GM21529 (cell line): ENCODE measurements around the gene CD93.

Source experiments
- ATAC-seq: cut with Tn5 transposase; IDR thresholded peaks from one replicate; pipeline ENCODE4 v1.9.1; 2021; ENCODE audit not compliant: unreplicated experiment

The CD93 gene

GRCh38 chr20:23100720-23101107 lies 14.6 kb upstream of the CD93 start:
- ATAC-seq = no peak

DNA sequence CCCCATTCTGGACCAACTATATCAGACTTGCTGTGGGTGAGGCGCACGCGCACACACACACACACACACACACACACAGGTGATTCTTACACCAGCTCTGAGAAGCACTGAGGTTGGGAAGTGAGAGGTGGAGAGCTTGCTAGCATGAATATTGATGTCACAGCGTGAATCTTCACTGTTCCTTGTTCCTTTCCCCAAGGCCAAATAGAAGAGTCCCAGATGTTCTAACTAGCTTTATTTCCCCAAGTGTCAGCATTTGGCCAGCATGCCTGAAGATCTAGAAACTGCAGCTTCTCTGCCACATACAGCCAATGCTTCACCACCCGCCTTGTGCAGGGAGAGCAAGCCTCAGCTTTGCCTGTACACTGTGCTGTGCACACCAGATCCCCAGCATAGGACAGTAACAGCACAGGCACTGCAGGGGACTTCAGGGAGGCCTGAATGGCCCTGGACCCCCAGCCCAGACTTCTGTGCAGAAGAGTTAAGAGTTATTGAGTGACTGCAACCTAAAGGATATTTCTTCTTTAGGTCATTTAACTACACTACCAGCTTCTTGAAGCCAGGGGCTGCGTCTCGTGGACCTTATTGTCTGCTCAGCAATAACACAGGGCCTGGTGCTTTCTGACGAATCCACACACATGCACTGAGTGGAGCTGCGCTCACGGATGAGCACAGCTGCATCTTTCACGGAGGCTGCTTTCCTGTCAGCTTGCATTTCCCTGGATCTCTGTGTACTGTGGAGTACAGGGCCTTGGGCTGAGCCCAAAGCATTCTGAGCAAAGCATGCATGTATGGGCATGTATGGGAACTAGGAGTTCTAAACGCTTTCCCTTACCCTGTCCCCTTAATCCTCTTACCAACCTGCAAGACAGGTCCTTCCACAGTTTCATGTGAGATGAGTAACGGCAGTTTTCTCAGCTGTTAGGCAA lies 13.9 kb upstream of the CD93 start:
- ATAC-seq = no peak

DNA sequence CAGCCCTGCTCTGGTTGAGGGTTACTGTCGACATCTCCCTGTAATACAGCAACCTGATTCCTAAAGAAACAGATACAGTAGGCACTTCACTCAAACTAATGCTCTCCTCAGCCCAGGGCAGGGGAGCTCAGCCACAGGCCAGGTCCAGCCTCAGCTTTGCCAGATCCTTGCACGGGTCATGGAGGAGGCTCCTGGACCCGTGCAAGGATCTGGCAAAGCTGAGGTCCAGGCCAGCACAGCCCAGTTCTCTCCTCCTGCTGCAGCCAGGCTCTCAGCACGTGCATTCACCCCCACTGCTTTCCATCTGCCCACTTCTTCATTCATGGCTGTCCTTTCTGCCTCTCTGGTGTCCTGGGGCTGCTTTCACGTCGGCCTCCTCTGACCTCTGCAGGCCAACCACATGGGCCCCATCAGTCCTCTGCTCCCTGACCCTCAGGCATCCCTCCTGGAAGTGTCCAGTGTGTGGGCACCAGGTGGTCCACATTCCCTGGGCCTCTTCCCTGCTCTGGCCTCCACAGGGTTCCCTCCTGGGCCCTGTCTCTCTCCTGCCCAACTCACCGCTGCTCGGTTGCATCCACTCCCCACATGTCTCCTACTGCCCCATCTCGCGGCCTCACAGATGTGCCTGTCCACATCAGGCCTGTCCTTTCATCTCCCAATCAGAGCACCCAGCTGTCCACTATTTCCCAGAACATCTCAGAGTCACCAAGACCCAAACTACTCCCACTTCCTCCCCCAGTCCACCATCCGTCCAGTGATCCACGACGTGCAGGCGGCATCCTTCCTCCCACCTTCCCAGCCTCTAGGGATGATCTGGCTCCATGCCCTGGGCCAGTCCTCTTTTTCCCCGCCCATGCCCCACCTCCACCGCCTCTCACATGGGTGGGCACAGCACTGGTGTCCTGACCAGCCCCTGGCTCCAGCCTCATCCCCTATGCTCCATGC lies 11.8 kb upstream of the CD93 start:
- ATAC-seq = no peak

- ATAC-seq = no peak
Measured at GRCh38 chr20:23096986-23097520, 10.9 kb upstream of the CD93 start.

DNA sequence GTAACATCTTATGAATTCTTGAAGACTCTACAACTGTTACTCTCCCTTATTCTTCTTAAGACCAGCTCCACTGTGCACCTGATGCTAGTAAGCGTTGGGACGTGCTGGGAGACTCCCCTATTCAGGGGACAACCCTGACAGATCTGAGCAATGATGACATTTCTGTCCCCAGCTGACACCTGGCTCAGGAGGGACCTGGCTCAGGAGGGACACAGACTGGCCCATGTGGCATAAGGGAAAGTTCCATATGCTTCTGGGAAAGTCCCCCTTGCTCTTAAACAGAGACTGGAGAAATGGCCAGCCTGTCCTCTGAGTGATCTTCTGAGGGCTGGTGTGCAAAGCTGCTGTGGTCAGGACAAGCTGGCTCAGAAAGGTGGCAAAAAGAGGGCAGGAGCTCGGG lies 10.0 kb upstream of the CD93 start:
- no peak for ATAC-seq

DNA sequence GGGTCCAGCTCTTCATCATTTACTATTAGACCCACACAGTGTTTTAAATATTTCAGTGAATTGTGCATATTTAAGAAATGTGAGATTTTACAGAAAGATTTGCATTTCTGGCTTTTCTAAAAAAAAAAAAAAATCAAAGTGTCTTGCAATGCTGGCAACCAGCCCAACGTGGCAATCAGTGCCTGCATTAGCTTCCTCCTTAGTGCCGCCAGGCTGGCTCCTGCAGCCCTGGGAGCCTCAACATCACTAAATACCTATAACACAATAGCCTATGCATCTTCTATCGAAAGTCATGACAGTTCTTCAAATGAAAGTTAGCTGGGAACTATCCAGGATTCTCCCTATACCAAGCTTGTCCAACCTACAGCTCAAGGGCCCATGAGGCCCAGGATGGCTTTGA lies 9.4 kb upstream of the CD93 start:
- no peak for ATAC-seq

GRCh38 chr20:23094927-23095326 lies 8.8 kb upstream of the CD93 start:
- ATAC-seq = no peak

DNA sequence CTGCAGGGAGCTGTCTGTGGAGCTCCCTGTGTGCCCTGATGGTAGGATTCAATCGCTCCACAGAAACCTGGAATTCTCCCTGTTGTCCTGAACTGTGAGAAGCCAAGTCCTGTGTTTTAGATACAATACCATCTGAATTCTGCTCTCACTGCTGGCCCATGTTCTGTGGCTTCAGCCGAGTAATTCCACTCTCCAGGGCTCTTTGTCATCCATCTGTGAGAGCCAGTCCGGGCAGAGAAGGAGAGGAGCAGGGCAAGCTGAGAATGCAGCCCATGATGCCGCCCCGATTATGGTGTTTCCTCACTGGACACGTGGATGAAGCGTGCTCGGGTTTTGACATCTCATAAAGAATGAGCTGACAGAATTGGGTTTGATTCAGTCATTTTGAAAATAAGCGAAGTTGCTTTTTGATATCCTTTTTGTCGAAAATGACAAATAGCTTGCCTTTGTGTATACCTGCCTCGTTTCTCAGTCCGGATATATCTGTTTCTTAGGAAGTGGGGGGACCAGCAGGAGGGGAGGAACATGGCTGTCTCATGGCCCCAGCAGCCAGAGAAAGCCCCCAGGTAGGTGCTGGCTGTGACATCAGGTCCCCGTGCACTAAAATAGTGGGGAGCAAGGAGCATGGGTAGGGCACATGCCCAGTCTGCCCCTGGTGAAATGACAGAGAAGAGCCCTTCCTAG lies 8.2 kb upstream of the CD93 start:
- no peak for ATAC-seq

GRCh38 chr20:23093613-23094012 lies 7.5 kb upstream of the CD93 start:
- ATAC-seq = no peak

- ATAC-seq = no peak
Measured at GRCh38 chr20:23092861-23093495, 6.9 kb upstream of the CD93 start.

DNA sequence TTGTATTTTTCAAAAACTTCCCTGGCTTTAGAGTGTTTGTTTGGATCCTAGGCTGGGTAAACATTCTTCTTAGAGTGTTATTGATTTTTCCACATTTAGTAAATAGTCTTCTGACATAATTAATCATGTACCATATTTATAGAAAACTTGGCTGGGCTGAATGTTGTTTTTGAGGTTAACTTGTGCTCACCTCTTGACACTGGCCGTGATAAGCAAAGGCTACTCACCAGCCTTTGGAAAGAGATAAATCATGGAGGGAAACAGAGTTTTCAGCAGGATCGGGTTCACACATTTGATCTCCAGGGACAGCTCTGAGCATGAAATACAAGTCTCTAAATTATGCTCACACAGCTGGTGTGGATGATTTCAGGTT lies 6.2 kb upstream of the CD93 start:
- ATAC-seq = no peak

DNA sequence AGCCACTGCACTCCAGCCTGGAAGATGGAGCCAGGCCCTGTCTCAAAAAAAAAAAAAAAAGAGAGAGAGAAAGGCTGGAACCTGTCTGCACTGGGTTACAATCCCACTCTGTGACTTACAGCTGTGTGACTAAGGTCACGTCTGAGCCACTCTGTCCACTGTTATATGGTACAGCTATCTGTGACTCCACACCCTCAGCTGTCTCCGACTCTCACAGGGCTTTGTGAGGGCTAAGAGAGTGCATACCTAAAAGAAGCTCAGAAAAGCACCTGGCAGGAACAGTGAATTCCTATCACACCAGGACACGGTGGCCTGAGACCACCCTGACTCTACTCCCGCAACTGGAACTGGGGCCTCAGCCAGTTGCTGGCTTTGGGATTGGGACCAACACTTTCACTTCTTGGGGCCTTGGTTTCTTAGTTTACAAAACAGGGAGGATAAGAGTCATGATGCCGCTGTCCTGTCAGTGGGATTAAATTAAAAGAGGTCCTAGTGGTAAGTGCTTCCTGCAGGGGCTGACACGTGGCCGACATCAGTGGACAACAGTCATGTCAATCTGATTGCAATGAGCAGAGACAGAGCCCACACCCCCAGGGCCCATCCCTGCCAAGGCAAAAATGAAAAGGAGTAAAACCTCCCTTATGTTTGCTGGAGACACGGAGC lies 5.7 kb upstream of the CD93 start:
- no peak for ATAC-seq

DNA sequence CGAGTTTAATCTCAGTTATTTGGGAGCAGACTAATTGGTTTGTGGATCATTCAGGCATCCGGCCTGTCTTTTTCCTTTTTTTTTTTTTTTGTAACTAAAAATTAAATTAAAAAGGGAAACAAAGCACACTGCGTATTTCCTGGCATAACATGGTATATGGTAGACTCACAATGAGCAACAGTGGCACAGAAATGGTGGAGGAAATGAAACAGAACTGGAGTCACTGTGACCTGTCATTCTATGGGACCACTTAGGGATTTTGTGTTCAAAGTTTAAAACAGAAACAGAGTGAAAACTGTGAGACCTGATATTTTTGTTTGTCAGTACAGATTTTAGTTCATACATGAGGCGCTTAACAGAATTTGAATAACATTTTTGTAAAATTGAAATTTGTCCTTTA lies 4.8 kb upstream of the CD93 start:
- no peak for ATAC-seq

DNA sequence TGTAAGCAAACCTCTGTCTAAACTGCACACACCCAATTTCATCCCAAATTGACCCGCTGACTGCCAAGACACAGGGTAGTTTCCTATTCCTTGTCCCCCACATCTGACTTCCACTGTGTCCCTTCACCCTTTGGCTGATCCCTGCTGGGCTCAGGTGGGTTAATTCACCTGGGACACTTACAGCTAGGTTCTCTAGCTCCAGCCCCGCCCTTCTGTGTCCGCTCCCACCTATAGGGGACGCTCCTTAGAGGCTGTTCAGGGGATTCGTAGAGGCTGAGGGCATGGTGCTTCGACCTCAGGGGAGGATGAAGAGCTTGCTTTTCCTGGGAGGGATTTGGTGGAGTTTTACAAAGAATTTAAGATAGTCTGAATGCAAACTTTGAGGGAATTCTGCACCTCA lies 4.0 kb upstream of the CD93 start:
- ATAC-seq = no peak

DNA sequence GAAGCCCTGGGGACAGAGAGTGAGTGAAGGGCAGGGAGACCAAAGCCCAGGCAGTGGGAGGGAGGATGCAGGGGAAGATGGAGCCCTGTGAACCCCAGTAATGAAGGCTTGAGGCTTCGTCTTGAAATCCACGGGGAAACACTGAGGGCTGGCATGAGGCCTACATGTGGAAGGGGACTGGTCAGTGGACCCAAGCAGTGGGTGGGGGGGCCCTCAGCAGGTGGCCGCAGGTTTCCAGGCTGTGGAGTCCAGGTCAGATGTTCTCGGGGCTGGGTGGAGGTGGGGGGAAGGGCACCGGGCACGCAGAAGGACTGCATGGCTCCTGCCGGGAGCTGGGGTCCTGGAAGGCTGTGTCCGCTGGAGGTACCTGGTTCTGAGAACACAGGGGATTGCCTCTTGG lies 2.7 kb upstream of the CD93 start:
- ATAC-seq = no peak

GRCh38 chr20:23087587-23088251 lies 1.6 kb upstream of the CD93 start:
- no peak for ATAC-seq

DNA sequence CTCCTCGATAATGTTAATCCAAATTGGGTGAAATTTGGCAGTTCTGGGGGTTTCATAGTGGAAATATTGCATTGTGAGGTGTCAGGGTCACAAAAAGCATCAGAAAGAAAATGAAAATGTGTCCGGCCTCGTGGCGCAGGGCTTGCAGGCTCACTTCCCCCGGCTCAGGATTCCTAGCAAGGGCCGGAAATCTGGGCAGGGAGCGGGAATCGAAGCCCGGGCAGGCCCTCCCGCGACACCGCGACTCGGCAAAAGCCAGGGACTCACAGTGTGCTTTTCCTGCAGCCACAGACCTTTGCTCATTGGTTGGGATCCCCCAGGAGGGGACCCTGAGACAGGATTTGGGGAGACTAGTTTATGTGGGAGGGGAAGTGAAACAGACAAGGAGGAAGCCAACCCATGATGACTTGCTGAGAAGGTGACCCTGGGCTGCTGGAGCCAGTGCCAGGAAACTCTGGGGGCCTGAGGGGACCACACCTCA lies 847 bp upstream of the CD93 start:
- no peak for ATAC-seq

GRCh38 chr20:23085436-23086055 lies 578 bp downstream of the CD93 start:
- ATAC-seq = no peak

GRCh38 chr20:23084845-23085365 lies 1.2 kb downstream of the CD93 start:
- ATAC-seq = no peak
